NT2/D1 (cell line): Measurements from ENCODE around the gene UBXN2A.

Experiments
- DNase-seq: peaks from one replicate; pipeline ENCODE4 v3.0.0-alpha.2; 2011; ENCODE audit warnings: low read depth, low spot score
- H3K27me3 ChIP-seq: 2 replicates; pipeline ENCODE4 v1.6.0; 2011; ENCODE audit warnings: mild to moderate bottlenecking; ENCODE audit not compliant: insufficient read length, insufficient read depth
- H3K36me3 ChIP-seq: 2 replicates; pipeline ENCODE4 v1.6.1; 2011; ENCODE audit warnings: mild to moderate bottlenecking, low read length, mixed read lengths; ENCODE audit not compliant: insufficient read depth, insufficient read length
- H3K4me1 ChIP-seq: 2 replicates; pipeline ENCODE4 v1.5.1; 2011; ENCODE audit not compliant: insufficient read depth, insufficient read length
- H3K4me3 ChIP-seq: 2 replicates; pipeline ENCODE4 v1.5.1; 2011; ENCODE audit warnings: low read depth; ENCODE audit not compliant: insufficient read length
- H3K9ac ChIP-seq: 2 replicates; pipeline ENCODE4 v1.6.0; 2011; ENCODE audit warnings: low read depth; ENCODE audit not compliant: insufficient read length
- H3K9me3 ChIP-seq: 2 replicates; pipeline ENCODE4 v1.5.1; 2011; ENCODE audit warnings: mild to moderate bottlenecking, low read length; ENCODE audit not compliant: insufficient read depth
- SUZ12 ChIP-seq: IDR thresholded peaks from 2 replicates; pipeline ENCODE4 v1.6.1; 2011; ENCODE audit not compliant: insufficient read length, insufficient read depth; ENCODE audit errors: extremely low read depth
- YY1 ChIP-seq: IDR thresholded peaks from 2 replicates; pipeline ENCODE4 v1.6.1; 2011; ENCODE audit not compliant: insufficient read length, insufficient read depth
- ZNF274 ChIP-seq: IDR thresholded peaks from 2 replicates; pipeline ENCODE4 v1.6.1; 2011; ENCODE audit warnings: mild to moderate bottlenecking, low read depth, low read length

UBXN2A gene

DNA sequence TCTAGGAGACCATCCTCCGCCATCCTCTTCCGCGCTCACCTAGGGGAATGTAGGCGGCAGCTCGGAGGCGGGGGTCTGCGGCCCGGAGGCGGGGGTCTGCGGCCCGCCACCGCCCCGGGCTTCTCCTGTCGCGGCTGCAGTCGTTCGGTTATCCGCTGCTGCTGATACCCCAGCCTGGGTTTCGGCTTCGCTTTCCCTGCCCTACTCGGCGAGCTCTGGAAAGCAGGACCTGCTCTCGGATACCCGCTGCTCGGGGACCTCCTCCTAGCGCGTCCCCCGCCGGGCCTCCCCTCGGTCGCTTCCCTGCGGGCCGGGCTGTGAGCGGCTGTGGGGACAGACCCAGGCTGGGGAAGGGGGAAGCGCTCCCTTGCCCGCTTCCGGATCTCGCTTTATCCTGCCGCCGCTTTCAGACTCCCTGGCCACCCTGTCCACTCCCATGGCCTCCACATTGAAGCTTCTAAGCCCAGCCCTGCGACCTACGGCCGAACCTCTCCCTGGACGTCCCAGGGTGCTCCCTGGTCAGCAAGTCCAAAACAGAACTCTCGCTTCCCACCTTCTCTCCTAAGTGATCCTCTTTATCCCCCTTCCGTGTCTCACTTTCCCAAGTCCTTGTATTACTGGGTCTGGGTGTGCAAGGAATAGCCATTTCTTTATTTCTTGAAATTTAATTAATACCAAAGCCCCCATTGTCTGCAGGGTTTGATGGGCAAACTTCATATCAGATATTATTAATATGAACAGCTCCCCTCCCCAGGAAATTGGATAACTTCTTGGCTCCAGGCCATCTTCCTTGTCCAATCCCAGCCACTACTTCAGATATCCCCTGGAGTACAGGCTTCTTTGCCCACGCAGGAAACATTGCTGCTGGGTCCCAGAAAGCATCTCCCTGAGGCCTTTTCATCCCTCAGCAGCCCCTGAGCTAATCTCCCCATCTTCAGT is 110.0 kb downstream of the UBXN2A start:
- H3K36me3 ChIP-seq: peaks cover 7% of the 10 kb centered on the region
- H3K9ac ChIP-seq: peak overlapping the region; percentile 82
- H3K9me3 ChIP-seq: no peaks in the 10 kb centered on the region
- H3K4me3 ChIP-seq: peak overlapping the region; percentile 67
- TF ChIP-seq YY1: no peak
- H3K27me3 ChIP-seq: peaks cover 11% of the 10 kb centered on the region
- peaks cover 2% of the 10 kb centered on the region for H3K4me1 ChIP-seq
- no peak for DNase-seq

DNA sequence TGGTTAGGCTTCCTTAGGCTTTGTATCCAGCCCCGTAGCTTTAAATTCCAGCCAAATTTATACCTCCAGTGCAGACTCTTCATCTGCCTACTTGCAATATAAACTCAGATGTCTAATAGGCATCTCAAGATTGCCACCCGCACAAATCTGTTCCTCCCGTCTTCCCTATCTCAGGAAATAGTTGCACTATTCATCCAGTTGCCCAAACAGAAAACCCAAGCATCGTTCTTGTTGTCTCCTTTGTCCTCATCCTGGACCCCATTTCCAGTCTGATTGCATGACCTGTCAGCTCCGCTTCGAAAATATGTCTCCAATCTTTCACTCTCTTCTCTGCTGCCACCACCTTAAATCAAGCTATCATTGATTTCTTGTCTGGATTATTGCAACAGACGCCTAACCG is 111.6 kb downstream of the UBXN2A start:
- peaks cover 7% of the 10 kb centered on the region for H3K36me3 ChIP-seq
- no peaks in the 10 kb centered on the region for H3K9me3 ChIP-seq
- H3K9ac ChIP-seq: no peak overlapping the region
- peaks cover 11% of the 10 kb centered on the region for H3K27me3 ChIP-seq
- no peak for TF ChIP-seq YY1
- no peak for TF ChIP-seq SUZ12
- TF ChIP-seq ZNF274: no peak
- H3K4me1 ChIP-seq: no peaks in the 10 kb centered on the region
- H3K4me3 ChIP-seq: no peak overlapping the region
- DNase-seq: no peak

DNA sequence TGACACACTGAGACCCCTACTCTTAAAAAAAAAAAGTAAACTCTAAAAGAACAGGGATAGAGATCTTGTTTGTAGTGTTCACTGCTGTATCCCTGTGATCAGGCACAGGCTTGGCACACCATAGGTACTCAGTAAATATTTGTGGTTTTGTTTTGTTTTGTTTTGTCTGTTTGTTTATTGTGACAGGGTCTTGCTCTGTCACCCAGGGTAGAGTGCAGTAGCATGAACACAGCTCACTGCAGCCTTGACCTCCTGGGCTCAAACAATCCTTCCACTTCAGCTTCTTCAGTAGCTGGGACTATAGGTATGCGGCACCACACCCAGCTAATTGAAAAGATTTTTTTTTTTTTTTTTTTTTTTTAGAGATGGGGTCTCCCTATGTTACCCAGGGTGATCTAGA is 112.7 kb downstream of the UBXN2A start:
- TF ChIP-seq ZNF274 (no peak), SUZ12 (no peak), YY1 (no peak)
- peaks cover 11% of the 10 kb centered on the region for H3K27me3 ChIP-seq
- no peaks in the 10 kb centered on the region for H3K9me3 ChIP-seq
- no peaks in the 10 kb centered on the region for H3K4me1 ChIP-seq
- H3K4me3 ChIP-seq: no peak overlapping the region
- peaks cover 7% of the 10 kb centered on the region for H3K36me3 ChIP-seq
- DNase-seq: no peak
- H3K9ac ChIP-seq: no peak overlapping the region
